Smooth muscle cell (in vitro differentiated cells): Measurements from ENCODE around the gene STK11. TPM values are rescaled to one million over a fixed set of nuclear protein-coding genes. Genes with fewer than 3 reads are reported as not detected.

Experiments
- DNase-seq: peaks from one replicate; lab custom pipeline; 2025; ENCODE audit not compliant: unreplicated experiment; lab: John Stamatoyannopoulos, UW
- H2AFZ ChIP-seq: fragments of 200-600 bp; sonication (generic); 2 replicates; pipeline ENCODE4 v1.6.0; 2016; ENCODE audit warnings: antibody characterized with exemption, low read depth, mild to moderate bottlenecking
- H3F3A ChIP-seq: fragments of 200-600 bp; sonication (generic); 2 replicates; pipeline ENCODE4 v1.6.0; 2017; ENCODE audit warnings: antibody characterized with exemption, low read depth
- H3K27ac ChIP-seq: fragments of 200-600 bp; sonication (generic); 2 replicates; pipeline ENCODE4 v1.5.1; 2016; ENCODE audit warnings: low read depth, mild to moderate bottlenecking
- H3K27me3 ChIP-seq: fragments of 200-600 bp; sonication (generic); 2 replicates; pipeline ENCODE4 v1.6.1; 2016; ENCODE audit warnings: low read depth, mild to moderate bottlenecking
- H3K36me3 ChIP-seq: fragments of 200-600 bp; sonication (generic); 2 replicates; pipeline ENCODE4 v1.5.1; 2016; ENCODE audit warnings: low read depth
- H3K4me1 ChIP-seq: fragments of 200-600 bp; sonication (generic); 2 replicates; pipeline ENCODE4 v1.5.1; 2016; ENCODE audit warnings: low read depth
- H3K4me2 ChIP-seq: fragments of 200-600 bp; sonication (generic); 2 replicates; pipeline ENCODE4 v1.6.0; 2016; ENCODE audit warnings: mild to moderate bottlenecking
- H3K4me3 ChIP-seq: fragments of 200-600 bp; sonication (generic); 2 replicates; pipeline ENCODE4 v1.5.1; 2016; ENCODE audit warnings: mild to moderate bottlenecking
- H3K79me2 ChIP-seq: fragments of 200-600 bp; sonication (generic); 2 replicates; pipeline ENCODE4 v1.6.0; 2016; ENCODE audit warnings: low read depth, mild to moderate bottlenecking
- H3K9ac ChIP-seq: fragments of 200-600 bp; sonication (generic); 2 replicates; pipeline ENCODE4 v1.6.0; 2016; ENCODE audit warnings: low read depth
- H3K9me3 ChIP-seq: fragments of 200-600 bp; sonication (generic); replicated peaks from 2 replicates; pipeline ENCODE4 v1.5.1; 2016; ENCODE audit warnings: low read depth
- H4K20me1 ChIP-seq: fragments of 200-600 bp; sonication (generic); 2 replicates; pipeline ENCODE4 v1.6.0; 2016; ENCODE audit warnings: low read depth
- CTCF ChIP-seq: fragments of 200-600 bp; sonication (generic); IDR thresholded peaks from 2 replicates; pipeline ENCODE4 v1.5.1; 2017; ENCODE audit warnings: borderline replicate concordance, mild to moderate bottlenecking, antibody characterized with exemption; ENCODE audit not compliant: insufficient read depth, poor library complexity, severe bottlenecking
- WGBS: methylation state at CpG from one replicate; pipeline ENCODE4 v1.1.7; 2016; ENCODE audit warnings: low lambda C conversion rate; 5-methylcytosine and 5-hydroxymethylcytosine counted together
- polyA plus RNA-seq: library from polyadenylated mRNA; unstranded; fragments of >200 nt; fragmentation: Nextera tagmentation; extraction: Ambion mirVana; gene quantifications from 2 replicates; pipeline ENCODE4 v1.2.1, GENCODE V29; 2016
- total RNA-seq: library from RNA; depleted of rRNA; stranded (reverse); fragments of >200 nt; gene quantifications from 2 replicates; pipeline ENCODE4 v1.2.3, GENCODE V29; 2014

The STK11 gene
- total and polyA plus RNA-seq, 2 experiments from 2014 or later, result 23.6 to 62.3 TPM

- TF ChIP-seq CTCF, result no peak
- DNase-seq, result no peak
- Histone ChIP-seq H4K20me1 (peaks cover 42% of the 10 kb centered on the region), H3K36me3 (no peaks in the 10 kb centered on the region), H3K9me3 (no peaks in the 10 kb centered on the region), H3K4me1 (no peaks in the 10 kb centered on the region), H3K9ac (no peak overlapping the region), H2AFZ (no peak overlapping the region), H3K4me3 (no peak overlapping the region), H3F3A (peaks cover 3% of the 10 kb centered on the region), H3K4me2 (no peak overlapping the region), H3K27me3 (no peaks in the 10 kb centered on the region), H3K27ac (no peak overlapping the region), H3K79me2 (no peaks in the 10 kb centered on the region)
- WGBS, result 94% methylated on average over 55 of the region's 56 CpGs
Observed at GRCh38 chr19:1227304-1228054, 21.9 kb downstream of the STK11 start.

DNA sequence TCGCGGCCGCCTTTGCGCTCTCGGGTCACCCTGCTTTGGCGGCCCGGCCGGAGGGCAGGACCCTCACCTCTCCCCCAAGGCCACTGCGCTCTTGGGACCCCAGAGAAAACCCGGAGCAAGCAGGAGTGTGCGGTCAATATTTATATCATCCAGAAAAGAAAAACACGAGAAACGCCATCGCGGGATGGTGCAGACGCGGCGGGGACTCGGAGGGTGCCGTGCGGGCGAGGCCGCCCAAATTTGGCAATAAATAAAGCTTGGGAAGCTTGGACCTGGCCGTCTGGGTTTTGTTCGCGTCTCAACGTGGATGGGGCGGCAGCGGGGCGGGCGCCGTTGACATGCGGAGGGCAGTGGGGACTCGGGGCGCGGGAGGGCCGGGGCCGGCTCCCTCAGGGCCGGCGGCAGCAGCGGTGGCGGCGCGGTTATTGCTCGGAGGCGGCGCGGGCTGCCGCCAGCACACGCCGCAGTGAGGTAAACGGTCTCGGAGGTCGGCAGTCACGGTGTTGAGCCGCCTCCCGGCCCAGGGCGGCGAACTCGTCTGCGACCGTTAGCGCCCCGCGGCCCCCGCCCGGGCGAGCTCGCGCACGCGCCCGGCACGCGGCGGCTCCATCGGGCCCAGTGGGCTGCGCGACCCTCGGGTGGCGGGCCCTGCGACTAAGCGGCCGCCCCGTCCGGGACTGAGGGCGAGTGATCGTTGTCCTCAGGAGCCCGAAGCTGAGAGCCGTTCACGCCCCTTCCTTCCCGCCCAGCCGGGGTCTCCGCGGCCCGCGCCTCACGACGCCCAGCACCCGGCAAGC lies 22.8 kb downstream of the STK11 start:
- H3K9me3 ChIP-seq, result no peaks in the 10 kb centered on the region
- no peaks in the 10 kb centered on the region for H3K27me3 ChIP-seq
- peaks cover 46% of the 10 kb centered on the region for H4K20me1 ChIP-seq
- H3K36me3 ChIP-seq, result no peaks in the 10 kb centered on the region
- H3K9ac ChIP-seq, result no peak overlapping the region
- H3K4me2 ChIP-seq, result no peak overlapping the region
- no peaks in the 10 kb centered on the region for H3K4me1 ChIP-seq
- no peaks in the 10 kb centered on the region for H3K79me2 ChIP-seq
- H2AFZ ChIP-seq, result no peak overlapping the region
- DNase-seq, result no peak
- no peak overlapping the region for H3K27ac ChIP-seq
- 97% methylated on average over 60 of the region's 100 CpGs for WGBS
- TF ChIP-seq CTCF, result no peak
- peaks cover 8% of the 10 kb centered on the region for H3F3A ChIP-seq
- no peak overlapping the region for H3K4me3 ChIP-seq

DNA sequence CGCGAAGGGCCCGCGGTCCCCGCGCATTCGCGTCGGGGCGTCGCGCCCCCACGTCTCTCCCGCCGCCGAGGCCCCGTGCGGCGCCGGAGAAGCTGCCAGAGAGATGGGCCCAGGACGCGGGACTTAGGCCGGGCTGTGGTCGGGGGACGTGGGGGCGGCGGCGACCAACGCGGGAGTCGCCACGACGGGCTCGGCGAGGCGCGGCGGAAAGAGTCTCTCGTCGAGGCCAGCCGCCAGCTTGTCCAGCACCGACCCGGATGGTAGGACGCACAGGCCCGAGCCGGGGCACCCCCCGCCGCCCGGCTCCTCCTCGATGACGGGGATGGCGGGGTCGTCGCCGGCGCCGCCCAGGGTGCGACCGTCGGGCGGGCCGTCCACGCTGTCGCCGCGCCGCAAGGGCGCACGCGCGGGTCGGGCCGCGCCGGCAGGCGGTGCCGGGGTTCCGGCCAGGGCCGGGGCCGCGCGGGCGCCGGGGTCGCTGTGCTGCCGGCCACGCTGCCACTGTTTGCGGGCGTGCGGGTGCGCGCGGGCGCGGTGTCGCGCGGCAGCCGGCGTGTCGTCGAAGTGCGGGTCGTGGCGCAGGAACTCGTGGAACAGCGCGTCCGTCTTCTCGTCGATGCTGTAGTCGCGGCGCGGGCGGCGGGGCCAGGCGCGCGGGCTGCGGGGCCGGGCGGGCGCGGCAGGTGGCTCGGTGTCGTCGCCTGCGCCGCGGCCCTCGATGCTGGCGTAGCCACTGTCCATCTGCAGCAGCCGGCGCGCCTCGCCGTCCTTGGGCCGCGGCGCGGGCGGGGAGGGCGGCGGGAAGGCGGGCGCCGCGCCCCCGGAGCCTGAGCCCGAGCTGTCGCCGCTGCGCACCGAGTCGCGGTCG lies 23.7 kb downstream of the STK11 start:
- no peak for TF ChIP-seq CTCF
- 98% methylated on average over 89 of the region's 158 CpGs for WGBS
- H3F3A ChIP-seq, result peaks cover 8% of the 10 kb centered on the region

More for the DNA sequence above, 23.7 kb downstream of the STK11 start:
- no peaks in the 10 kb centered on the region for H3K4me1 ChIP-seq
- no peak overlapping the region for H3K4me2 ChIP-seq
- no peaks in the 10 kb centered on the region for H3K79me2 ChIP-seq
- H2AFZ ChIP-seq, result no peak overlapping the region
- H3K27me3 ChIP-seq, result no peaks in the 10 kb centered on the region
- peaks cover 52% of the 10 kb centered on the region for H4K20me1 ChIP-seq
- no peaks in the 10 kb centered on the region for H3K36me3 ChIP-seq
- no peak overlapping the region for H3K9ac ChIP-seq
- no peak overlapping the region for H3K4me3 ChIP-seq
- H3K27ac ChIP-seq, result no peak overlapping the region
- DNase-seq, result no peak
- H3K9me3 ChIP-seq, result no peaks in the 10 kb centered on the region
